ENCODE results near the gene HDAC4.

- TF ChIP-seq CTCF (IDR thresholded peaks at IDR 0.05) (no peak), POLR2AphosphoS5 (IDR thresholded peaks at IDR 0.05) (no peak), POLR2A (IDR thresholded peaks at IDR 0.05) (no peak), EP300 (IDR thresholded peaks at IDR 0.05) (no peak)
These were observed 258.0 kb downstream of the HDAC4 start for GRCh38 chr2:239142806-239143205.

All from stomach (tissue), 4 donors.